Stomach (tissue), 4 donors: Measurements from ENCODE around the gene FASTK.

ENCODE experiments used
- CTCF ChIP-seq, 7 experiments: fragments of 450-650 bp in 4 of 7; fragments of 200-600 bp in 3 of 7; sonication (generic) in 3 of 7; IDR thresholded peaks; one replicate each; pipeline ENCODE4 v1.5.1; 2016 to 2019; ENCODE audit warnings: antibody characterized with exemption in 7 of 7, control low read depth in 2 of 7, mild to moderate bottlenecking in 1 of 7
- EP300 ChIP-seq: sonication (generic); formaldehyde crosslinking; IDR thresholded peaks from one replicate; pipeline ENCODE4 v1.6.1; 2017; ENCODE audit warnings: antibody characterized with exemption
- POLR2A ChIP-seq, 4 donors: fragments of 450-650 bp; IDR thresholded peaks; one replicate each; pipeline ENCODE4 v1.6.1; 2016; ENCODE audit warnings: antibody characterized with exemption in 4 of 4, control low read depth in 2 of 4, mild to moderate bottlenecking in 1 of 4, moderate library complexity in 1 of 4
- POLR2AphosphoS5 ChIP-seq, 3 donors: sonication (generic); formaldehyde crosslinking; IDR thresholded peaks; one replicate each; pipeline ENCODE4 v1.6.1; 2016; ENCODE audit warnings: antibody characterized with exemption in 3 of 3

GRCh38 chr7:151103973-151104372 lies 23.4 kb upstream of the FASTK start:
- no peak for TF ChIP-seq CTCF (IDR thresholded peaks at IDR 0.05)
- no peak for TF ChIP-seq POLR2AphosphoS5 (IDR thresholded peaks at IDR 0.05)
- no peak for TF ChIP-seq POLR2A (IDR thresholded peaks at IDR 0.05)
- TF ChIP-seq EP300 = no peak
